ENCODE measurements around the gene CCNI.

GRCh38 chr4:77037736-77038135 is 38.1 kb downstream of the CCNI start:
- no peak for TF ChIP-seq CTCF (IDR thresholded peaks at IDR 0.05)
- TF ChIP-seq POLR2A (IDR thresholded peaks at IDR 0.05) = no peak
